HepG2 (cell line): ENCODE data around the gene STMN3.

ENCODE experiments used
- CENPBD1 ChIP-seq: sonication (generic); formaldehyde crosslinking; IDR thresholded peaks from 2 replicates; pipeline ENCODE4 v1.8.0; 2022; ENCODE audit warnings: missing genetic modification reagents, low read depth, mild to moderate bottlenecking, borderline replicate concordance
- CTCF ChIP-seq: sonication (generic); formaldehyde crosslinking; IDR thresholded peaks from 2 replicates; pipeline ENCODE4 v1.5.0; 2020; ENCODE audit warnings: mild to moderate bottlenecking, missing genetic modification reagents, moderate library complexity
- HOXA5 ChIP-seq: sonication (generic); formaldehyde crosslinking; IDR thresholded peaks from 2 replicates; pipeline ENCODE4 v1.4.0; 2020; ENCODE audit warnings: missing genetic modification reagents
- SRY ChIP-seq: sonication (generic); formaldehyde crosslinking; IDR thresholded peaks from 2 replicates; pipeline ENCODE4 v1.8.0; 2022; ENCODE audit warnings: mild to moderate bottlenecking, missing genetic modification reagents
- ZNF235 ChIP-seq: sonication (generic); formaldehyde crosslinking; IDR thresholded peaks from 2 replicates; pipeline ENCODE4 v1.8.1; 2023; ENCODE audit warnings: mild to moderate bottlenecking, missing genetic modification reagents, borderline replicate concordance
- ZNF841 ChIP-seq: sonication (generic); formaldehyde crosslinking; IDR thresholded peaks from 2 replicates; pipeline ENCODE4 v1.8.1; 2023; ENCODE audit warnings: missing genetic modification reagents, borderline replicate concordance

- no peak for TF ChIP-seq CTCF (CRISPR knock-in tag)
- TF ChIP-seq SRY (CRISPR knock-in tag), result no peak
- no peak for TF ChIP-seq ZNF235
- no peak for TF ChIP-seq ZNF841 (CRISPR knock-in tag)
- no peak for TF ChIP-seq CENPBD1 (CRISPR knock-in tag)
- no peak for TF ChIP-seq HOXA5 (CRISPR knock-in tag)
Measured at GRCh38 chr20:63664861-63665594, 11.8 kb upstream of the STMN3 start.
